ENCODE results near the gene NCR2. TPM values are rescaled to one million over a fixed set of nuclear protein-coding genes. Genes with fewer than 3 reads are reported as not detected.

The NCR2 gene
- total RNA-seq, 1 experiment from 2014 or later = not detected

DNA sequence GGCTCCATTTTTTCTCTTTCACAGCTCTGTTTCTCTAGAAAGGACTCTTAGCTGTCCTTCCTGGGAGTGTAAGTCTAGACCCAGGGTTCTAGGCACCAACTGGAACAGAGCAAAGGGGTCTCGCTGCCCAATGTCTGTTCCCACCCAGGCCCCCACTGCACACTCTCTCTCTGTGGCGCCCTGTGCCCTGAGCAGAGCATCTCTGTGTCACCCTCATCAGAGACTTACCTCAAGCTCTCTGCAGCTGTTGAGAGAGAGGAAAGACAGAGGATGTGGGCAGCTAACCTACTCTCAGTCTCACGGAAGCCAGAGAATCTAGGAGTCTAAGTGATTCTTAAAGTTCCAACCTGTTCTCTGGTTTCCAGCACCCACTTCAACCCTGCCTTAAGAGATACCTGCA is 9.5 kb downstream of the NCR2 start:
- H3K4me1 ChIP-seq (ENCODE audit: control insufficient read depth in 1 of 2, insufficient read depth in 2 of 2, low read length in 2 of 2) = no peaks in the 10 kb centered on the region
- no peak overlapping the region for H3K4me2 ChIP-seq (ENCODE audit: low read length)
- CTCF ChIA-PET = no interaction called here
- H3K9me2 ChIP-seq (ENCODE audit: insufficient read depth) = no peaks in the 10 kb centered on the region
- H4K20me1 ChIP-seq (ENCODE audit: insufficient read depth) = no peaks in the 10 kb centered on the region
- no peak overlapping the region for H3K4me3 ChIP-seq (replicated peaks in 1 of 2; ENCODE audit: low read depth in 1 of 2, low read length in 2 of 2)
- no peak overlapping the region for H3K27ac ChIP-seq (ENCODE audit: low read depth, low read length)
- intact Hi-C loops (cut with micrococcal nuclease) = no loop called here
- DNase-seq (ENCODE audit: low read depth, low spot score) = no peak
- no TSS peak for BruUV-seq (replicated peaks)
- POLR2A ChIA-PET = no interaction called here
- H3K27me3 ChIP-seq (ENCODE audit: insufficient read depth, low read length) = peaks cover 8% of the 10 kb centered on the region
- RAD21 ChIA-PET (ENCODE audit: low non-redundant PET in 1 of 2, low total read pairs in 2 of 2, uncharacterized antibody in 2 of 2, unreplicated experiment in 2 of 2) = no interaction called here
- H3K9me3 ChIP-seq (ENCODE audit: control insufficient read depth in 1 of 2, insufficient read depth in 1 of 2, low read depth in 1 of 2, low read length in 2 of 2) = no peaks in the 10 kb centered on the region
- H3K79me2 ChIP-seq (ENCODE audit: insufficient read depth, low read length) = no peaks in the 10 kb centered on the region
- H3K9ac ChIP-seq (ENCODE audit: low read length) = no peak overlapping the region
- no peak for ATAC-seq
- TF ChIP-seq ZFX (IDR thresholded peaks at IDR 0.05) (no peak), ELF1 (IDR thresholded peaks at IDR 0.05; ENCODE audit: borderline replicate concordance, low read depth) (no peak), SRF (IDR thresholded peaks at IDR 0.05; ENCODE audit: low read depth) (no peak), FOSL1 (IDR thresholded peaks at IDR 0.05; ENCODE audit: low read depth) (no peak), SP1 (IDR thresholded peaks at IDR 0.05; ENCODE audit: low read depth) (no peak), JUND (IDR thresholded peaks at IDR 0.05) (no peak), POLR2AphosphoS5 (IDR thresholded peaks at IDR 0.05; ENCODE audit: low read depth, low read length) (no peak)
- TF ChIP-seq, protein P1, sequence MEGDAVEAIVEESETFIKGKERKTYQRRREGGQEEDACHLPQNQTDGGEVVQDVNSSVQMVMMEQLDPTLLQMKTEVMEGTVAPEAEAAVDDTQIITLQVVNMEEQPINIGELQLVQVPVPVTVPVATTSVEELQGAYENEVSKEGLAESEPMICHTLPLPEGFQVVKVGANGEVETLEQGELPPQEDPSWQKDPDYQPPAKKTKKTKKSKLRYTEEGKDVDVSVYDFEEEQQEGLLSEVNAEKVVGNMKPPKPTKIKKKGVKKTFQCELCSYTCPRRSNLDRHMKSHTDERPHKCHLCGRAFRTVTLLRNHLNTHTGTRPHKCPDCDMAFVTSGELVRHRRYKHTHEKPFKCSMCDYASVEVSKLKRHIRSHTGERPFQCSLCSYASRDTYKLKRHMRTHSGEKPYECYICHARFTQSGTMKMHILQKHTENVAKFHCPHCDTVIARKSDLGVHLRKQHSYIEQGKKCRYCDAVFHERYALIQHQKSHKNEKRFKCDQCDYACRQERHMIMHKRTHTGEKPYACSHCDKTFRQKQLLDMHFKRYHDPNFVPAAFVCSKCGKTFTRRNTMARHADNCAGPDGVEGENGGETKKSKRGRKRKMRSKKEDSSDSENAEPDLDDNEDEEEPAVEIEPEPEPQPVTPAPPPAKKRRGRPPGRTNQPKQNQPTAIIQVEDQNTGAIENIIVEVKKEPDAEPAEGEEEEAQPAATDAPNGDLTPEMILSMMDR (IDR thresholded peaks at IDR 0.05 in 2 of 3, conservative IDR thresholded peaks at IDR 0.05 in 1 of 3; ENCODE audit: borderline replicate concordance in 1 of 3, insufficient read depth in 1 of 3, low read depth in 2 of 3, low read length in 2 of 3) = no peak
- TF ChIP-seq, protein P2, sequence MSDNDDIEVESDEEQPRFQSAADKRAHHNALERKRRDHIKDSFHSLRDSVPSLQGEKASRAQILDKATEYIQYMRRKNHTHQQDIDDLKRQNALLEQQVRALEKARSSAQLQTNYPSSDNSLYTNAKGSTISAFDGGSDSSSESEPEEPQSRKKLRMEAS (IDR thresholded peaks at IDR 0.05) = no peak
- H2AFZ ChIP-seq (ENCODE audit: low read depth, low read length, poor library complexity, severe bottlenecking) = no peak overlapping the region
- no peaks in the 10 kb centered on the region for H3K36me3 ChIP-seq (ENCODE audit: control insufficient read depth in 1 of 2, insufficient read depth in 2 of 2, low read length in 2 of 2)

DNA sequence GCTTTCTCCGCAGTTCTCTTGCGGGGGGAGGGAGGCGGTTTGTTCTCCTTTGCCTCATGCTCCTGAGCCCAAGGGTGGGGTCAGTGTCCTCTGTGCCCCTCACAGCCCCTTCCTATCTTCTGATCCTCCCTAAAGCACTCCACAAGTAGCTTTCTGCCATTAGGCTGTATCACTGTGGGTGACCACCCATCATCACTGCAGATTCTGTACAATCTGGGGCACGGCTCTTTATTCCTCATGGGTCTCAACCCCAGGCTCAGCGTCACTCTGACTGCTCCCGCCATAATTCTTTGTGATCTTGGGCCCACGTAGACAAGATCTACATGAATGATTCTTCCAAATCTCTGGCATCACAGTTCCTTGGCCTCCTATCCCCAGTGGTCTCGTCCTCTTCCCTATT is 10.5 kb downstream of the NCR2 start:
- ChIA-PET CTCF (no interaction called here), RAD21 (ENCODE audit: low non-redundant PET in 1 of 2, low total read pairs in 2 of 2, uncharacterized antibody in 2 of 2, unreplicated experiment in 2 of 2) (no interaction called here), POLR2A (no interaction called here)
- Histone ChIP-seq H3K27me3 (ENCODE audit: insufficient read depth, low read length) (peaks cover 17% of the 10 kb centered on the region), H3K9ac (ENCODE audit: low read length) (no peak overlapping the region), H2AFZ (ENCODE audit: low read depth, low read length, poor library complexity, severe bottlenecking) (no peak overlapping the region), H4K20me1 (ENCODE audit: insufficient read depth) (no peaks in the 10 kb centered on the region), H3K36me3 (ENCODE audit: control insufficient read depth in 1 of 2, insufficient read depth in 2 of 2, low read length in 2 of 2) (no peaks in the 10 kb centered on the region), H3K4me3 (replicated peaks in 1 of 2; ENCODE audit: low read depth in 1 of 2, low read length in 2 of 2) (no peak overlapping the region), H3K4me2 (ENCODE audit: low read length) (no peak overlapping the region), H3K27ac (ENCODE audit: low read depth, low read length) (no peak overlapping the region), H3K9me2 (ENCODE audit: insufficient read depth) (no peaks in the 10 kb centered on the region), H3K4me1 (ENCODE audit: control insufficient read depth in 1 of 2, insufficient read depth in 2 of 2, low read length in 2 of 2) (no peaks in the 10 kb centered on the region), H3K9me3 (ENCODE audit: control insufficient read depth in 1 of 2, insufficient read depth in 1 of 2, low read depth in 1 of 2, low read length in 2 of 2) (no peaks in the 10 kb centered on the region), H3K79me2 (ENCODE audit: insufficient read depth, low read length) (no peaks in the 10 kb centered on the region)
- ATAC-seq = no peak
- DNase-seq (ENCODE audit: low read depth, low spot score) = no peak
- no TSS peak for BruUV-seq (replicated peaks)
- TF ChIP-seq ZFX (IDR thresholded peaks at IDR 0.05) = no peak
- TF ChIP-seq, protein P3, sequence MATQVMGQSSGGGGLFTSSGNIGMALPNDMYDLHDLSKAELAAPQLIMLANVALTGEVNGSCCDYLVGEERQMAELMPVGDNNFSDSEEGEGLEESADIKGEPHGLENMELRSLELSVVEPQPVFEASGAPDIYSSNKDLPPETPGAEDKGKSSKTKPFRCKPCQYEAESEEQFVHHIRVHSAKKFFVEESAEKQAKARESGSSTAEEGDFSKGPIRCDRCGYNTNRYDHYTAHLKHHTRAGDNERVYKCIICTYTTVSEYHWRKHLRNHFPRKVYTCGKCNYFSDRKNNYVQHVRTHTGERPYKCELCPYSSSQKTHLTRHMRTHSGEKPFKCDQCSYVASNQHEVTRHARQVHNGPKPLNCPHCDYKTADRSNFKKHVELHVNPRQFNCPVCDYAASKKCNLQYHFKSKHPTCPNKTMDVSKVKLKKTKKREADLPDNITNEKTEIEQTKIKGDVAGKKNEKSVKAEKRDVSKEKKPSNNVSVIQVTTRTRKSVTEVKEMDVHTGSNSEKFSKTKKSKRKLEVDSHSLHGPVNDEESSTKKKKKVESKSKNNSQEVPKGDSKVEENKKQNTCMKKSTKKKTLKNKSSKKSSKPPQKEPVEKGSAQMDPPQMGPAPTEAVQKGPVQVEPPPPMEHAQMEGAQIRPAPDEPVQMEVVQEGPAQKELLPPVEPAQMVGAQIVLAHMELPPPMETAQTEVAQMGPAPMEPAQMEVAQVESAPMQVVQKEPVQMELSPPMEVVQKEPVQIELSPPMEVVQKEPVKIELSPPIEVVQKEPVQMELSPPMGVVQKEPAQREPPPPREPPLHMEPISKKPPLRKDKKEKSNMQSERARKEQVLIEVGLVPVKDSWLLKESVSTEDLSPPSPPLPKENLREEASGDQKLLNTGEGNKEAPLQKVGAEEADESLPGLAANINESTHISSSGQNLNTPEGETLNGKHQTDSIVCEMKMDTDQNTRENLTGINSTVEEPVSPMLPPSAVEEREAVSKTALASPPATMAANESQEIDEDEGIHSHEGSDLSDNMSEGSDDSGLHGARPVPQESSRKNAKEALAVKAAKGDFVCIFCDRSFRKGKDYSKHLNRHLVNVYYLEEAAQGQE (IDR thresholded peaks at IDR 0.05; ENCODE audit: low read depth) = no peak
- no peak for TF ChIP-seq EGR1 (IDR thresholded peaks at IDR 0.05; ENCODE audit: low read depth)
- TF ChIP-seq TCF7L2 (IDR thresholded peaks at IDR 0.05; ENCODE audit: borderline replicate concordance, extremely low read depth, insufficient read depth, insufficient read length) = no peak
- TF ChIP-seq SP1 (IDR thresholded peaks at IDR 0.05; ENCODE audit: low read depth) = no peak
- intact Hi-C loops (cut with micrococcal nuclease) = no loop called here
